HG03060 (cell line): Measurements from ENCODE around the gene BCL7A.

Source experiments
- ATAC-seq: cut with Tn5 transposase; IDR thresholded peaks from one replicate; pipeline ENCODE4 v1.9.1; 2021; ENCODE audit warnings: low read depth, moderate number of reproducible peaks; ENCODE audit not compliant: unreplicated experiment

The BCL7A gene

DNA sequence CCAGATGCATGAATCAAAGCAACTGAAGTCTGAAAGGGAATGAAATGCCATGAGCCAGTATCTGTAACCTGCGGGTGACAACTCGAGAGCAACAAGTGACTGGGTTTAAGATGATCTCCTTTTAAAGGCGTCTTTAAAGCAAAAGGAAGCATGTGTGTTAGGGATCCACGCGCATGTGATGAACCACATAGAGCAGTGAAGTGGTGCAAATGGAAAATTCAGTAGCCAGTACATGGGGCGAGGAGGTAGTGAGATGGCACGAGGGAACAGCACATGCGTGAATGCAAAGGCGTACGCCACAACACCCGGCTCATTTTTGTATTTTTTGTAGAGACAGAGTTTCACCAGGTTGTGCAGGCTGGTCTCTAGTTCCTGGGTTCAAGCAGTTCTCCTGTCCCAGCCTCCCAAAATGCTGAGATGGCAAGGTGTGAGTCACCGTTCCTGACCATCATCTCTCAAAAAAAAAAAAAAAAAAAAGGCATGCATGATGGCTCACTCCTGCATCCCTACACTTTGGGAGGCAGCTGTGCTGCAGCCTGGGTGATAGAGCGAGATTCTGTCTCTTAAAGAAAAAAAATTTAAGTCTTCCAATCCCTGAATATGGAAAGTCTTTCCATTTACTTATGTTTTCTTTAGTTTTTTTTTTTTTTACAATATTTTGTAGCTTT lies 24.6 kb upstream of the BCL7A start:
- ATAC-seq = no peak

DNA sequence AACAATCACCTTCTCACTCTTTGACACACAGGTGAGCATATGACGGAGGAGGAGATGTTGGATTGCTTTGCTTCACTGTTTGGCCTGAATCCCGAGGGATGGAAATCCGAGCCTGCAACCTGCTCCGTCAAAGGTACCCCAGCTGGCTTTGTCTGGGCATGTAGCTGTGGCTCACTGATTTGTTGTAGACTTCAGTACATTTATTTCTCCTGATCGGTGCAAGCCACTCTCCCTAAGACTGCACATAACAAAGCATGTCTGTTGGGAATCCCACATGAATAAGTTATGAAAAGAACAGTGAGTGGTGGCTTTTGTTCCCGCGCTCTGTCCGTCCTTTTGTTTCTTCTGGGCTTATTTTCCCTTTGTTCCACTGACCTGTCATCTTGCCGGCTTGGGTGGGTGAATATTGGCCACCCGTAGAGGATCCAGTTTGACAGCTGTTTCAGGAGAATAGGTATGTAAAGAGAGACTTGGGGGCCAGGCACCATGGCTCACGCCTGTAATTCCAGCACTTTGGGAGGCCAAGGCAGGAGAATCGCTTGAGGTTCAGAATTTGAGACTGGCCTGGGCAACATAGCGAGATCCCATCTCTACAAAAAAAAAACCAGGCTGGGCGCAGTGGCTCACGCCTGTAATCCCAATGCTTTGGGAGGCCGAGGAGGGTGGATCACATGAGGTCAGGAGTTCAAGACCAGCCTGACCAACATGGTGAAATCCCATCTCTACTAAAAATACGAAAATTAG lies 20.0 kb upstream of the BCL7A start:
- no peak for ATAC-seq

DNA sequence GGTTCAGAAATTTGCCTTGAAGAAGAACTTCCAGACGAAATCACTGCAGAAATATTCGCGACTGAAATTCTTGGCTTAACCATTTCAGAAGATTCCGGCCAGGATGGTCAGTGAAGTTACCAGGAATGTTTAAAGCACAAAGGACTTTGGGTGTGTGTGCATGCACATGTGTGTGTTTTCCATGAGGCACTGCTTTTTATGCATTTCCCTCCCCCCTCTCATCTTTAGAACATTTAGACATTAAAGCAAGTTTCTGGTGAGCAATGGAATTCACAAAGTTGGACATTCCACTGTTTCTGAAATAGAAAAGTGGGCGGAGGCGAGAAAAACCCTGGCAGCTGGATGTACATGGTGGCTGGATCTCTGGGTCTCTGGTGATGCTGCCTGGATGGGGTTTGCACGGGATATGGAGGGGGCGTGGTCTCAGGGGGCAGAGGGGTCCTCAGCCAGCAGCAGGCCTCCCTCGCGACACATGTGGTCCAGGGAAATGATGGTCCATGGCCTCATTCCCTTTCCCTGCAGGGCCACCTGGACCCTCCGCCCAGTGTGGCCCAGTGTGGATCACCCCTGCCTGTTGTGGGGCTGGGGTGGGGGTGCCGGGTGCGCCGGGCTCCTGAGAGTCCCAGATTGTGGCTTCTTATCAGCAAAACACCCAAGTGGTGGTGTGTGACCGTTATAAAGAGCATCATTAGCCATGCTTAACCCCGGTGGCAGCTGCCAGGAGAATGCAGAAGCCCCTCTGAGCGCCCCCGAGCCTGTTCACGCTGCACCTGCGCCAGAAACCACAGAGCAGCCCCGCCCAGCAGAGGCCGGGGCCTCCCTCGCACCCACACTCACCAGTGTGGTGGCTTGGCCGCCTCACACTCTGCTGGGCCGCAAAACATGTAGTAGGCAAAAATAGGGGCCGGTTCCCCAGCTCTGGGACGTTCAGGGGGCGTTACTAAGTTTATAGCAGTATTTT lies 17.8 kb upstream of the BCL7A start:
- no peak for ATAC-seq

DNA sequence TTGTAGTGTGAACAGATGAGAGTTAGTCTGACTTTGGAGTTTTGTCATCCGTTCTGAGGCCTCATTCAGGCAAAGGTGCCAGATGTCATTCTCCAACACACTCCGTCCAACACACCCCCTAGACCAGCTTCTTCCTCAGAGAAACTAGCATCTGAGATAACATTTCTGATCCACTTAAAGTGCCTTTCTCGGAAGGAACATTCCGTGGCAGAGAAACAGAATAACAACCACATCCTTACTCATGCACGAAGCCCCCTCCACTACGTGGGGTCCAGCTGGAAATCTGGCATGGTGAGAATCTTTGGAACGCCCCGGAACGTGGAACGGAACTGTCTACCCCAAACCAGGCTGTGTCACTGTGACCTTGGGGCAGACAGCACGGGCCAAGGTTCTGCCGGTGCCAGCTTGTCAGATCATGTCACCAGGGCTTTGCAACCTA lies 17.0 kb upstream of the BCL7A start:
- no peak for ATAC-seq

DNA sequence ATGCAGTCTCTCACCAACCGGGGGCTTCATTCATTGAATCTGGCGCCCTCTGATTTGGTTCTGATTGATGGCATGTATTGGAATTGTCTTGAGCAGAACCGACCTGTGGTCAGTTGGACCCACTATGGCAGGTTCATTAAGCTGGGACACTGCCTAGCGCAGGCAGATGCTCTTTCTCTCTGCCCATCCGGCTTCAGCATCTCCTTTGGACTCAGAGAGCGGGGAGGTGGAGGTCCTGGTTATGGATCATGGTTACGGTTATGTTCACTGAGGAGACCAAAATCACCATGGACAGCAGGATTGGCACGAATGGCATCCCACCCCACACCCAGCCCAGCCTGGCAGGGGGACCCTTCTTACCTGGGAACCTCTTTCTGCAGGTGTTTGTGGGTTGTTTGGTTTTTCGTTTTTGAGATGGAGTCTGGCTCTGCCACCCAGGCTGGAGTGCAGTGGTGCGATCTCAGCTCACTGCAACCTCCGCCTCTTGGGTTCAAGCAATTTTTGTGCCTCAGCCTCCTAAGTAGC lies 16.4 kb upstream of the BCL7A start:
- ATAC-seq = no peak

DNA sequence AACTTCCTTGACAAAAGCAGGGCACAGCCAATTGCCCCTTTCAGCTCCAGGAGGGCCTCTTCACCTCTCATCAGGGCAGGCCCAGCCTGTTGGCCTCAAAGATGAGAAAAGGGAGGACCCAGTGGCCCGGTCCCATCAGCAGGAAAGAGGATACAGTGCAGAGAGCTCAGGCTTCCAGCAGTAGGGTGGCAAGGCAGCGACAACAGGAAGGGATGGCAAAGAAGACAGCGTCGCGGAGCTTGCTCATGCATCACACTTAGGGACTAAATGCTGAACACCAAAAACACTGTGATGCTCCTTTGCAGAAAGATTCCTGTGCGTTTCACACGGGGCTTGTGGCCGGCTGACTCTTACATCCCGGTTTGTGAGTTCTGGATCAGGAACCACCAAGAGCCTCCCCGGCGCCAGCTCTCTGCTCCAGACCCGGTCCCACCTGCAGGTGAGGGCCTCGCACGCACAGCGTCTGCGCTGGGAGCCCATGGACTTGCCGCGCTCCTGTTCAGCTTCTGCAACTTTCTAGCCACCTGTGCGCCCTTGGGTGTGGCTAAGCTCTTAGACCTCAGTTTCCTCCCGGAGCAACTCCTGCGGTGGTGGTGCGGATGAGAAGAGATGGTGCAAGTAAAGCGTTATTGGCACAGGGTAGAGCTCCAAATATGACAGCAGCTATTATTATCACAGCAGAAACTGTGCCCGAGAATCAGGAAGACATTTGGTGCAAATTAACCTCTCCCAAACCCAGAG lies 15.3 kb upstream of the BCL7A start:
- no peak for ATAC-seq

DNA sequence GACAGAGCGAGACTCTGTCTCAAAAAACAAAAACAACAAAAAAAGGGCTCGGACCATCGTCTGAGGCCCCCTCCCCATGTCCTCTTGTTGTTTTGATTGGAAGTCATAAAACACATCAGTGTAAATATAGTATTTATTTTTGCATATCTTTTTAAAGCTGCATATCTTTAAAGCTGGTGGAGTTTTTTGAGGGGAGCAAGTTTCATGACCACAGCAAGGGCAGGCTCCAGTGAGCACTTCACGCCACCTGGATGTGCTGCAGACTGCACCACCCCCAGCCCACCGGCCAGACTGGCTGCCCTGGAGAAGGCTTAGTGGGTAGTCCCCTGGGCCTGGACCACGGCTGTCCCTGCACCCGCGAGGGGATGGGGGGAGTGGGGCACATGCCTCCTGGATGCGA lies 11.9 kb upstream of the BCL7A start:
- ATAC-seq = no peak

DNA sequence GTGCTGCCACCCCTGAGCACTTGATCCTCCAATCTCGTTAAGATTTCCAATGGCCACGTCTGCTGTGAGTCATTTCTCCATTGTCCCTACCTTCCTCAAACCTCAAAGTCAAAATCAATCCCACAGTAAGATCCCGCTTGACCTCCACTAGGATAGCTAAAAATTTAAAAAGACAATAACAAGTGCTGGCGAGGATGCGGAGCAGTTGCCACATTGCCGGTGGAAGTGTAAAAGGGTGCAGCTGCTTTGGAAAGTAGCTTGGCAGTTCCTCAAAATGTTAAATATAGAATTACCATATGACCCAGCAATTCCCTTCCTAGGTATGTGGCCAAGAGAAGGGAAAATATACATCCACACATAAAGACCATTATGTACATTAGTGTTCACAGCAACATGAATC lies 9.5 kb upstream of the BCL7A start:
- ATAC-seq = no peak

DNA sequence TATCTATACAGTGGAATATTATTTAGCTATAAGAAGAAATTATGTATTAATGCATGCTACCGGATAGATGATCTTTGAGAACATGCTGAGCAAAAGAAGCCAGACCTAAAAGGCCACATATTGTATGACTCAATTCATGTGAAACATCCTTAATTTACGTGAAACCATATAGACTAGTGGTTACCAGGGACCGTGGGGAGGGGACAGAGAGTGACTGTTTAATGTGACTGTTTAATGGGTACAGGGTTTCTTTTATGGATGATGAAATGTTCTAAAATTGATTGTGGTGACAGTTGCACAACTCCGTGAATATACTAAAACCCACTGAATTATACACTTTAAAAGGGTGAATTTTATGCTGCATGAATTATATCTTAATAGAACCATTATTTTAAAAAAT lies 8.5 kb upstream of the BCL7A start:
- no peak for ATAC-seq

DNA sequence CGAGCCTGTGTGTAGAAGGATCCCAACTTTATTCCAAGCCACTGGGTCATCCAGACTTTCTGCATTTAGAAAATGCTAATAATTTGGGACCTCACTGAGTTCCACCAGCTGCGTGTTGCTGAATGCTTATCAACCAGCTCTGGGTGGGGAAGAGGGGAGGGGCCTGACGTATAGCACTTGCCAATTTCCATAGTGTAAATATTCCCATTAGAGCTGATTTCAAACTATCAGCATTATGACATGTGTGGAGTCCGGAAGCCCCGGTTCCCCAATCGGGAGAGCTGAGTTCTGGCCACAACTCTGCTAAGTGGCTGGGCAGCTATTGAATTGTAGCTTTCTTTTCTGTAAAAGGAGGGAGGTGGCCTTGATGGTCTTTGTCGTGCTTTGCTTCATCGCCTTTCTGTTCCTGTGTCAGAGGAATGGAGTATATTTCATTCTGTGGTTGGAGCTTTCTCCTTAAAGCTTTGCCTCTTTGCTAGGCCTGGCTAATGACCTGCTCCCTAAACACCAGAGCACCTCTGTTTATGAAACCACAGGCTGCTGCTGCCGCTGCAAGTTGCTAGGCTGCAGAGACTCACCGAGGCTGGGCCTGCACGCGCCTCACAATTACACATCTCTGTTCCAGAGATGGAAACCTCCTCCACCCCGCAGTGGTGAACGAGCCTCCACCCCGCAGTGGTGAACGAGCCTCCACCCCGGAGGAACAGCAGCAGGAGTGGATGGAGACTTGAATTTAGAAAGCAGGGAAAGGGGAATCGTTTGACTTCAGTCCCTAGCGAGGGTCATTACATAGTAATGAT lies 7.7 kb upstream of the BCL7A start:
- no peak for ATAC-seq

DNA sequence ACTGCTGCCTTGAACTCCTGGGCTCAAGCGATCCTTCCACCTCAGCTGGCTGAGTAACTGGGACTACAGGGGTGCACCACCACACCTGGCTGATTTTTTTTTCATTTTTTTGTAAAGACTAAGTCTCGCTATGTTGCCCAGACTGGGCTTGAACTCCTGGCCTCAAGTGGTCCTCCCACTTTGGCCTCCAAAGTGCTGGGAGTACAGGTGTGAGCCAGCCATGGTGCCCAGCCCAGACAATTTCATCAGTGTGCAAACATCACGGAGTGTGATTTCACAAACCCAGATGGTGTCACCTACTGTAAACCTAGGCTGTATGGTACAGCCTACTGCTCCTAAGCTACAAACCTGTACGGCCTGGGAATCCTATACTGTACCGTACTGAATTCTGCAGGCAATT lies 6.9 kb upstream of the BCL7A start:
- ATAC-seq = no peak

DNA sequence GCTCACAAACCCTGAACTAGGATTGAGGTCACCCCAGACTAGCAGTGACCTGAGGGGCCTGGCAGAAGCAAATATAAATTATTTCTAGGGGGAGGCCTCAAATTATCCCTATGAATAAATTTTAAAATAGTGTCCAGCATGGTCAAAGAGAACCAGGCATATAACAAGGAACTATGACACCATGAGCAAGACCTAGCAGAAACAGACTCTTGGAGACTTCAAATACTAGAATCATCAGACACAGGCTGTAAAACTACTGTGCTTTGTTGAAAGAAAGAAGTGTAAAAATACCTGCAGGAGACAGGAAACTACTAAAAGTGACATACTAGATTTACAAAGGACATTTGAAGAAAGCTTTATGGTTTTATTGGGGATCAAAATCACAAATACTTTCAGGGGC lies 3.2 kb upstream of the BCL7A start:
- ATAC-seq = no peak

DNA sequence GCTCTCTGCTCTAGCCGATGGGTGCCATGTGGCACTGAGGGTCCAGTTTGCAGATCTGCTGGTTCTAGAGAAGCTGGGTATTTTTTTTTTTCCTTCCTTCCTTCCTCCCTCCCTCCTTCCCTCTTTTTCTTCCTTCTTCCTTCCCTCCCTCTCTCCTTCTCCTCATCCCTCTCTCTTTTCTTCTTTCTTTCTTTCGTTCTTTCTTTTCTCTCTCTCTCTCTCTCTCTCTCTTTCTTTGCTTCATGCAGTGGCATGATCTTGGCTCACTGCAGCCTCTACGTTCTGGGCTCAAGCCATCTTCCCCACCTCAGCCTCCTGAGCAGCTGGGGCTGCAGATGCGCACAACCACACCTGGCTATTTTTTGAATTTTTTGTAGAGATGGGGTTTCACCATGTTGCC lies 2.7 kb upstream of the BCL7A start:
- ATAC-seq = no peak

DNA sequence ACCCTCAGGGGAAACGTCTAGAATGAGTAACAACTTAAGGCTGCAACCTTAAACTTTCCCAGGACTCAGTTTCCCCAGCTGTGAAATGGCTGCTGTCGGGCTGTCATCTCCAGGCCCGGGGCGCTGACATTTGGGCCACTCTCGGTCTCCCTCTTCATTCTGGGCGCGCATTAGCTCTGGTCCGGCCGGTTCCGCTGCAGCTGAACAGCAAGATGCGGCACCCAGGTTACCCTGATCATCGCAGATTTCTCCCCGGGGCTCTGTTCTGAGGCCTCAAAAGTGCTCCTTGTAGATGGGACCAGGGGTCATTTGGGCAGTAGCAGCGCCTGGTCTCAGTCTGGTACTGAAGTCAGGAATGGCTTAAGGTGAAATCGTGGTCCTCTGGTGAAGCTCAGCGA lies 890 bp upstream of the BCL7A start:
- ATAC-seq = no peak

DNA sequence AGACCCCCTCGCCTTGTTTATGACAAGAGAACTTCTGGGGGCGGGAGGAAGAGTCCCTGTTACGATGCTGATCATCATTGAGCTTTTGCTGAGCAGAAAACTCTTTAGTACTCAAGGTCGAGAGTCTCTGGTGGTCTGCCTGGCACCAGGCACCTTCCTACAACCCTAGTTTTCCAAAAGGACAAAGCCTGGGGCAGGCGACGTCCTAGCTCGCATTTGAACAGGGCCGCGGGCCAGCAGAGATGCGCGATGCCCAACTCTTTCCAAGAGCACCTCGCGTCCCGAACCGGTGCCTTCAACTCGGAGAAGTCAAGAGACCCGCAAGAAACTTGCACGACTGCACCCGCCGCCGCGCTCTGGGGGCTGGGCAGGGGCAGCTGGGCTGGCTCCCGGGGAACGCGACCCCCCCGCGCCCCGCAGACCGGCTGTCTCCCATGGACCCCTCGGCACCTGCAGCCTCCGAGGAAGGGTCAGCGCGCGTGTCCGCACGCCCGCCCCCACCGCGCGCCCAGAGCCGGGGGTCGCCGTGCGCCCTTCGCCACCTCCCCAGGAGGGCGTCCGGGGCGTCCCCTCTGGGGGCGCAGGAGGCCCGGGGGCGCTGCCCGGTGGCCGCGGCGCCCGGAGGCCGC lies 377 bp upstream of the BCL7A start:
- ATAC-seq = no peak

DNA sequence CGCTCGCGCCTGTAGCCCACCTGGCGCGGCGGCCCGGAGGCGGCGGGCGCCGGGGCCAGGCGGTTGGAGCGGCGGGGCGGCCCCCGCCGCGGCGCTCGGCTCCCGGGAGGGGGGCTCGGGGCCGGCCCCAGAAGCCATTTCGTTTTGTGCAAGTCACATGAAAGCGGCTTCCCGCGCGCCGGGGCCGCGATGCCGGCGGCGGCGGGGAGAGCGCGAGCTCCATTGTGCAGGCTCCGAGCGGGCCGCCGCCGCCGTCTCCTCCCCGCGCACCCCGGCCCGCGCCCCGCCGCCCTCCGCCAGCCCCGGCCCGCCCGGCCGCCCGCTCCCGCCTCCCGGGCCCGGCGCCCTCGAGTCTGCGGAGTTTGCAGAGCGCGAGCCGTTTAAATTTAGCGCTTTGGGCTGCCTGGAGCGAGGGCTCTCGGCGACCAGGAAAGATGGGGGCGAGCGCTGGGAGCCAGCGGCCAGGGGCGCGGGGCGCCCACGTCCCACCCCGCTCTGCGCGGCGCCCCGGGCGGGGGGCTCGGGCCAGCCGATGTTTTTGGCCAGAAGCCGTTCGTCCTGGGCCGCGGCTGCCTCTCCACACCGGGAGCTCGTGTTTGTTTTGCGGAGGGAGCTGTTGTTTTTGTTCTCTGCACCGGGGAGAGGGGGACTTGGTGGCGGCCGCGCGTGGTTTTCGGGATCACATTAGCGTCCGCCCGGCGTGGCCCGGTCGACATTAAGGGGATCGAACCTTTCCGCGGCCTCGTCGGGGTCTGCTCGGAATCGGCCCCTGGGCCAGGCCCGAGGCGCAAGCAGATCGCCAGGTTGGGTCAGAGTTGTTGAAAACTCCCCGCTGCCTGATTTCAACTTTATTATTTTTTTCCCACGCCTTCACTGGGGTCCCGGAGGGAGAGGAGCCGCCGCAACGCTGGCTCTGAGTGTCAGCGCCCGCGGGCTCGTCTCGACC lies 982 bp downstream of the BCL7A start:
- no peak for ATAC-seq

DNA sequence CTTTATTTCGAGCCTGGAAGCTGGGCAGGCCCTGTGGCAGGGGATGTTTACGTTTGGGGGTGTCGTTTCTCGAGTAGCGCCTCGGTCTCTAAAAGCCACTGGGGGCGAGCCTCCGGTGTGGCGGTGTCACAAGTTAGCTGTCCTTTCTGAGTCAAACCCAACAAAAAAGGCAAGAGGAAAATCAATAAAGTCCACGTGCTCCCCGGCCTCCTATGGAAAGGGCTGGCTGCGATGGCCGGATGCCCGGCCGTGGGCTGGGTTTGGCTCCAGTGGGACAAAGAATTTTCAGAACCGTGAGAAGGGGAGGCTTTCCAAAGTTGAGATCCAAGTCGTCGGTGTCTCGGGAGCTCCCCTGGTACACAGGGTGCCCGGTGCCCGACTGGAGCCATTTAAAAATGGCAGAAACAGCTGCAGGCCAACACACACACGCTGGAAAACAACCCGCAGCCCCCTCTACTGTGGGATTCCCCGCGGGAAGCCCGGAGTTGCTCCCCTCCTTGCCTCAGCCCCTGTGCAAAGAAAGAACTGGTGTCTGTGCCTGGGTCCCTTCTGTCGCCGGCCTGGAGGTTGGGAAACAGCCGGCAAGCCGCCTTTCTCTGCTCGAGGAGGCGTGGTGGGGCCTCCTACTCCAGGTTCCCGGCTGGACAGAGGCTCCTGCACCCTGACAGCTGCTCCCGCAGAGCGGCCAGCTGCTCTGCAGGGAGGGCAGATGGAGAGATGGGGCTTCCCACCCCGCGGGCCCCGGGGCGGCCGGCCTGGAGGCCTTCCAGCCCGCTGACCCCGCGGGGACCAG lies 1.9 kb downstream of the BCL7A start:
- no peak for ATAC-seq
